22Rv1 (cell line): ENCODE results near the gene PALM.
"Not testable (repeated sequence)": the region's sequence is repeated elsewhere in the genome, so short reads cannot be mapped to it uniquely, and the experiment has no call there.

ENCODE experiments used
- H3K27ac ChIP-seq: fragments of 450-650 bp; 2 replicates; pipeline ENCODE4 v1.5.1; 2017
- CTCF ChIP-seq: fragments of 450-650 bp; IDR thresholded peaks from 2 replicates; pipeline ENCODE4 v1.5.1; 2017; ENCODE audit warnings: mild to moderate bottlenecking
- ZFX ChIP-seq: fragments of 450-650 bp; IDR thresholded peaks from 2 replicates; pipeline ENCODE4 v1.6.1; 2017; ENCODE audit warnings: antibody characterized with exemption, borderline replicate concordance

PALM gene

GRCh38 chr19:725461-726089, 16.8 kb downstream of the PALM start:
- H3K27ac ChIP-seq, result no peak overlapping the region
- TF ChIP-seq ZFX (no peak), CTCF (no peak)

- H3K27ac ChIP-seq, result no peak overlapping the region
- no peak for TF ChIP-seq CTCF
- no peak for TF ChIP-seq ZFX
Measured at GRCh38 chr19:726993-727956, 18.5 kb downstream of the PALM start.

- no peak for TF ChIP-seq ZFX
- no peak for TF ChIP-seq CTCF
- no peak overlapping the region for H3K27ac ChIP-seq
Measured at GRCh38 chr19:728011-728410, 19.3 kb downstream of the PALM start.

- H3K27ac ChIP-seq, result not testable (repeated sequence)
Measured at GRCh38 chr19:729564-729963, 20.8 kb downstream of the PALM start.

GRCh38 chr19:729965-730668, 21.4 kb downstream of the PALM start:
- no peak overlapping the region for H3K27ac ChIP-seq
- no peak for TF ChIP-seq ZFX
- no peak for TF ChIP-seq CTCF

GRCh38 chr19:731000-731399, 22.3 kb downstream of the PALM start:
- H3K27ac ChIP-seq, result no peak overlapping the region
- TF ChIP-seq ZFX, result no peak
- no peak for TF ChIP-seq CTCF

GRCh38 chr19:732148-733069, 23.7 kb downstream of the PALM start:
- TF ChIP-seq ZFX (no peak), CTCF (no peak)
- H3K27ac ChIP-seq, result no peak overlapping the region
